ENCODE data around the gene TMEM273.

TMEM273 gene

DNA sequence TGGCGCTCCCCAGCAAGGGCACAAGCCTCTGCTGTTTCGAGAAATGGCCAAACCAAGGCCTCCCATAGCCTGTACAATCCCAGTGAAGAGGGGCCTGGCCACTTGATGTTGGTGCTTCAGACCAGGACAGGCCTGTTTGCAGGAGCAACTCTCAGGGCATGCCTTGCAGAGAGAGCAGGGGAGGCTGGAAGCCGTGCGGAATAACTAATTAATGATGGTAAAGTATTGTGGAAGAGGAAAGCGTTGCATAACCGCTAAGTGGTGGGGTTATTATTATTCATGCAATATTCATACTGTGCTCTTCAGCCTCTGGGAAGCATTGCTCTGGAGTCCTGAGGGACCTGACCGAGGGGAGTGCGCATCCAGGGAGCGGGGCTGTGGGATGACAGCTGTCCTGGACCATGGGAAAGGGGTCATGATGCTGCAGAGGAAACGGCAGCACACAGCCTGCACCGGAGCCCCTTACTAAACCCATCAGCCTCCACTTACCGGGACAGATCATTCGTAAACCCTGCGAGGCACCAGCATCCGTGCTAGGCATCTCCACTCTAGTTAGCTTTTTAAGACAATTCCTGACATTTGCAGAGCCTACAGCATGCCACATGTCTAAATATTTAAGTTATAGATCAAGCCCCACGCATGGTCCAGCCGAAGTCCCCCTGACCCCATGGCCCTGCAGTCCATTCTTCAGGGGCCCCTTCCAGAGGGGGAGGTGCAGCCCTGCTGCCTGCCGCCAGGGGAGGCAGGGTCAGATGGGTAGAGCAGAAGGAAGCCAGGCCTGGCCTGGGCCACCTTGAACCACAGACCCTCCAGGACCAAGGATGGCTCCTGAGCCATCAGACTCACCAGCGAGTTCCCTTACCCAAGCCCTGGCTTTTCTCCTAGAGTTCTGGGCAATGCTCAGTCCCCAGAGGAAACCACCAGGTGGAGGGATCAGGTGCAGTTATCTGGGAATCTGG is 11.6 kb downstream of the TMEM273 start:
- no peak for DNase-seq (ENCODE audit: low read depth in 2 of 2)

DNA sequence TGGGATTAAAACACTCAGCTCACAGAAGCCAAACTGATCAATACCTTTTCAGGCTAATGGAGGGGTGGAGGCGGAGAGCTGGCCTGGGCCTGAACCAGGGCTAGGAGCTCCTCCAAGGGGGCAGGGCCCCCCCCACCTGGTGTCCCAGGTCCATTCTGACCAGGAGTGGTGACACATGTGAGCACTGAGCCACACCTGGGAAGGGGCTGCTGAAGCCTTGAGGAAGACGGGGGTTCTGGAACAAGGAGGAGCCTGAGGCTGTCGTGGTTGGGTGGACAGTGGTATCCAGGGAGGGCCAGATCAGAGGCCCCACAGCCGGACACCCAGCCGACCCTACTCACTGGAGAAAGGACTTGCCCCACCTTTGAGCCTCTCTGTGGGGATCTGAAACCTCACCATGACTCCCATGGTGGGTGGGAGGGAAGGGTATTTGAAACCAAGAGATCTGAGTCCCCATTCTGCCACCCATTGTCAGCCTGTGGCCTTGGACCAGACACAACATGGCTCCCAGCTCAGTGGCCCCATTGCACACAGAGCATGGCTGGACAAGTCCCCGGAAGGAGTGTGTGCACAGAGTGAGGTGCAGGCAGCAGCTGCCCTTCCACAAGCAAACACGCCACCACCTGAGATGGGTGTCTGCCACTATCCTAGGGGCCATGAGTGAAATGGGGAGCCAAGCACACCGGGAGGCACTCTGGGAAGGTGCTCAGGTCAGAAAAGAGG is 12.4 kb downstream of the TMEM273 start:
- DNase-seq (ENCODE audit: low read depth in 2 of 2), result no peak

DNA sequence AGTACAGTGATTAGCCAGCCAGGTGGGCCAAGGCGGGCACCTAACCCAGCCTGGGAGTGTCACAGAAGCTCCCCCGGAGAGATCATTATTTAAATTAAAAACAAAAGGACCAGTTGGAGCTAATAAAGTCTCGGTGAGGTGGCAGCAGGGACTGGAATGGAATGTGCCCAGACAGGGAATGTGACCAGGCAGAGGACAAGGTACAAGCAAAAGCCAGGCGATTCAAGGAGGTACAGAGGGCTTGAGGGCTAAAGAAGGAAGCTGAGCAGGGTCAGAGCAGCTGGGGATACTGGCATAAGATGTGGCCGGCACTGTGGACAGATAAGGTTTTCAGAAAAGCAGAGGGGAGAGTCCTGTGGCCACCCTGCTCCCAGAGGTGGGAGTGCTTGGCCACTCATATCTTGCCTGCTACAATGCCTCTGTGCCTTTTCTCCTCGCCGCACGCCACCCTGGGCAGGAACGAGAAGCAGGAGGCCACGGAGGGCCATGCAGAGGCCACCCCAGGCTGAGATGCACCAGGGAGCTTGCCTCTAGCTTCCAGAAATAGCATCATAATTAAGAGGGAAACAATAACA is 13.2 kb downstream of the TMEM273 start:
- DNase-seq (ENCODE audit: low read depth in 2 of 2), result no peak

DNA sequence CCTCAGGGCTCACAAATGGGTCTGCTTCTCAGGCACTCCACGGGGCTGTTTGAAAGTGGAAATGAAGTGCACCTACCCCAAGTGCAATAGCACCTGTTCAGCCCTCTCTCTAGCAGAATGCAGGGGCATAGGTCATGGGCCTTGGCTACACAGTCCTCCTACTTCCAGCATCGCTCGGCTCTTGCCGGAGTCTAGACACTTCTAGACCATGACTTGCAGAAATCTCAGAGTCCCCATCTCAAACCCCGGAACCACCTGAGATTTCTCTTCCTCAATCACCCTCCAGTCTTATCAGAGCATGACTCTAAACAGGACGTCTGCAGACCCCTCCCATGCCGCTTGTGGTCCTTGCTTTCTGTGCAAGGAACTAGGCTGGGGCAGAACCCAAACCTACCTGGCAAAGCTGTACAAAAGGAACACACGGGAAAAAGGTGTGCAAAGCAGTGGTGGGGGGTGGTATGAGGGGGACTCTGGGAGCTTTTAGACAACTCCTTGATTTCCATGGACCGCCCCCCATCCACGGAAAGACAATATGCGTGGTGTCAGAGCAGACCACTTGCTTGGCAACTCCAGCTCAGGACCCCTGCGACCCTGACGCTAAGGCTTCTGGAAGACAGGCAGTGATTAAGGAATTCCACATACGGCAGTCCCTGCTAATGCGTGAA is 13.8 kb downstream of the TMEM273 start:
- no peak for DNase-seq (ENCODE audit: low read depth in 2 of 2)

DNA sequence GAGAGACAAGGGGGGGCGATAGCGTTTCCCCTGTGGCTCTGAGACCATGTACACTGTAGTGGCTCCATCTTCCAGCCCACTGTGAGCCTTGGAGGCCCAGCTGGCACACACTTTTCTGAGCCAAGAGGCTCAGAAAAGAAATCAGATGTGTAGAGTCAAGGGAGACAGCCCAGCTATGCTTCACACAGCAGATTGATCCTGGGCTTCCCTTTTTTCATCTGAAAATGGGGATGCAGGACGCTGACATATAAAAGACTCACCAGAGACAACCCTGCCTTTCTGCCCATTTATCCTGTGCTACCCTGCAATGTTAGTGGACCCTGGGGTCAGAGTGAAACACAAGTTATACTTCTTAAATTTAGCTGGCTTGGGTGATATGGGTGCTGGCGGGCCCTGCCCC is 14.3 kb downstream of the TMEM273 start:
- DNase-seq (ENCODE audit: low read depth in 2 of 2), result no peak

DNA sequence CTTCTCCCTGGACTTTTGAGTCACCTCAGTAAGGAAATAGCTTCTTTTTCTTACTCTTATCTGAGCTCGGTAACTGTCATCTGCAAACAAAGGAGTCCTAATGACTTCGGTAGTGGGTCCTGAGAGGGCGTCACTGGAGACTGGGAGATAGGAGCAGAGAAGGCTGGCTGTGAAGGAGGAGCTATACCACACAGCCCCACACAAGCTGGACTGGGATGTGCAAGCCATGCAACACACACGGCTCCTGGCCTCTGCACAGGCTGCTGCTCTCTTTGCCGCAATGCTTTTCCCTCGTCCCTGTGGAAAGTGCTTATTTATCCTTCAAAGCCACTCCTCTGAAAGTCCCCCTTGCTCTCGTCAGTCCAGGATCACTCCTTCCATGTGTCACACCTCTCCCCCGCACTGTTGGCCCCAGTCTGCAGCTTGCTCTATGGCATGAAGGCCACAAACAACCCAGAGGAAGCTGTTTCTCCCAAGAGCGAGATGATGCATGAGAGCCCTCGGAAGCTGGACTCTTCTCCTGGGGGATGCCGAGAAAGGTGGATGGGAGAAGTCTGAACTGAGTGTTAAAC is 14.9 kb downstream of the TMEM273 start:
- DNase-seq (ENCODE audit: low read depth in 2 of 2), result no peak

DNA sequence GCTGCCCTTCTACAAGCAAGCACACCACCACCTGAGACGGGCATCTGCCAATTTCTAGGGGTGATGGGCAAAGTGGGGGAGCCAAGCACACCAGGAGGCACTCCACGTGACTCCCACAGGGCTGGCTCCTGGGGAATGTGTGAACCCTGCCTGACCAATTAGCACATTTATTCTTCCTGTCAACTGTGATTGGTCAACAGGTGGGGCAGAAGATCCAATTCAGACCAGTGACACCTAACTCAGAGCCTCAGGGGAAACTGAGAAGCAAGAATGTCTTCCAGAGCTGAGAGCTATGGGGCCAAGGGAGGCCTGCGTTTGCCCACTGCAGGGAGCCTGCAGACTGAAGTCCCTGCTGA is 15.4 kb downstream of the TMEM273 start:
- DNase-seq (ENCODE audit: low read depth in 2 of 2), result no peak

DNA sequence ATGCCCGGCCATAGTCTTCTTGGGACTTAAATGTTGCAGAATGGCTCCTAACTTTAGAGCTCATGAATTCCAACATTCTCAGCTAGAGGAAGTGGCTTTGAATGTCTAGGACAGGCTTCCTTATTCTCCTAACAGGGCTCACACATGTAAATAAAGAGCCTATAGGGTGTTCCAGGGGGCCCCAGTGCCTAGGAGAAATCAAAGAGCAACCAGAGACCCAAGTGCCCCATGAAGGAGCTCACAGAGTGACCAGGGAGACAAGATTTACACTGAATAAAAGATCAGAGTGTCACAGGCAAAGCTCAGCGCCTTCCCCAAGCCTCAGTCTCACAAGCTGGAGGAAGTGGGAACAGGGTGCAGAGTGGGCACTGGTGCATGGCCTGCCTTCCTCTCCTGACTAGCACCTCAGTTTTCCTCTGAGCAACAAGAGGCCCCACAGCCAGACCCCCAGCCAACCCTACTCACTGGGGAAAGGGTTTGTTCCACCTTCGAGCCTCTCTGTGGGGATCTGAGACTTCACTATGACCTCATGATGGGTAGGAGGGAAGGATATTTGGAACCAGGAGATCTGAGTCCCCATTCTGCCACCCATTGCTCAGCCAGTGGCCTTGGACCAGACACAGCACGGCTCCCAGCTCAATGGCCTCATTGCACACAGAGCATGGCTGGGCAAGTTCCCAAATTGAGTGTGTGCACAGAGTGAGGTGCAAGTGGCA is 16.0 kb downstream of the TMEM273 start:
- no peak for DNase-seq (ENCODE audit: low read depth in 2 of 2)

DNA sequence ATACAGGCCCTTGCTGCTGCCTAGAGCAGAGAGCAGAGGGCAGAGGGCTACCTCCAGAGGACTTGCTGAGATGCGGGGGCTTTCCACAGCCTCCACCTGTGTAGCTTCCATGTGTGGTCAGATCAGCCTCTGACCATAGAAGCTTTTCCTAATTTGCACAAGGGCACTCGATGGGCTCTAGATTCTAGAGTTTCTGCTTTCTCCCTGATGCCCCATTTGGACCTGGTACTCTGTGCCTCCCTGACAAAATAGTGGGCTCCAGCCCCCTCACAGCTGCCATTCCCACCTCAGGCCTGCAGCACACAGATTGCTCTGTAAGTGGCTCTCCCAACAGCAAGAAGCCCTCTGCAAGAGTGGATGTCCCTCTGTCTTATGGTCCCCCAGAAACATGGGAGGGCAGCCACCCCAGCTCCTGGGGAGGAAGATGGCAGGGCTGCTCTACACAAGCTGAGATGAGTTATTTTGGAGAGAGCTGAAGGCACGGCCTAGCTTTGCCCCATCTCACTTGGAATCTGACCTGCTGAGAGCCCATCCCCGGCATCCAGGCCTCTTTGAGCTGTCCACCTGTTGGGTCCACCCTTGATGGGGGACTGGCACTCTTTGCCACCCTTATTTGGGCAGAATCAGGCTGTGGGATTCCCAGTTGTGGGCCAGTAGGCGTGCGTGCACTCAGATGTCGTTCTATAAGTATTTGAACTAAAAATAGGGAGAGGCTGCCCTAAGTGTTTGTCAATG is 16.7 kb downstream of the TMEM273 start:
- no peak for DNase-seq (ENCODE audit: low read depth in 2 of 2)

DNA sequence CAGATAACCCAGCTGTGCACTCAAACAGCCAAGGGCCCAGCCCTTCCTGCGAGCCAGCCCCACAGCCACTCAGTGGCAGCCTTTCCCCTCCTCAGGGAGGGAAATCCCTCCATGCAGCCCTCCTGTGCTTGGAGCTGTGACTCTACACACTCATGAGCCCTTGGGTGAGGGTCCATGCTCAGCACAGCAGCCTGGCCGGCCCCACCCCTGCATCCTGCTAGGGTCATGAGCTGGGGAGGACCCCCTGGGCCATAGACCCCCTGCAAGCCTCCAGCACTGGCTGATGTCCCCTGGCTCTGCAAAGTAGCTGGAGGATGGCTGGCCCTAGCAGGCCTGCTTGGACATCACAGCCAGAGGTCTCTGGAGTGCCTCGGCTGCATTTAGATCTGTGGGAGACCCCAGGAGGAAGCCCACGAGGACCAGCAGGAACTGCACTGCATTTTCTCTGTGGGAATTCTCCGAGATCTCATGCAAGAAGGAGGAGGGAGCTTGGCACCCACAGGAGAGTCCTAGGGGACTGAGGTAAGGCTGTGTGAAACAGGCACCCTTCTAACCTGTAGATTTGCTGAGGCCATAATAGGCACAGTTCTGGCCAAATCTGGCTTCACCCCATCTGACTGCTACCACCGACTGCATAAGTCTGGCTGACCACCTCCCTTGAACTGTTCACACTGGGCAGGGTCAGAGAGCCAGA is 17.4 kb downstream of the TMEM273 start:
- no peak for DNase-seq (ENCODE audit: low read depth in 2 of 2)

DNA sequence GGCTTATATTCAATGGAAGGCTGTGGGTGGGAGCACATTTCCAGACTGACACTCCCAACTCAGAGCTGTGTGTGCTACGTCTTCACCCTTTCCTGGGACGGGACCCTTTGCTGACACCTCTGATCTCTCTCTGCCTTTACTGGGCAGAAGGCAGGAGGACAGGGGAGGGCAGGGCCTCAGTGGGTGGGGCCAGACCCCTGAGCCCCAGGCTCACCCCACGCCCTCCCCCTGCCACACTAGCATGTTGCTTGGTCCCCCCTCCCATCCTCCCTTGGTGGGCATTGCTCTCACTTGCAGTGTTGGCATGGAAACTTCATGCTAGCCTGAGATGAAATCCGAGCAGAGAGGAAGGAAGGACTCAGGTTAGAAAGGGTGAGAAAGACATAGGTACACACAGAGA is 18.4 kb downstream of the TMEM273 start:
- no peak for DNase-seq (ENCODE audit: low read depth in 2 of 2)

DNA sequence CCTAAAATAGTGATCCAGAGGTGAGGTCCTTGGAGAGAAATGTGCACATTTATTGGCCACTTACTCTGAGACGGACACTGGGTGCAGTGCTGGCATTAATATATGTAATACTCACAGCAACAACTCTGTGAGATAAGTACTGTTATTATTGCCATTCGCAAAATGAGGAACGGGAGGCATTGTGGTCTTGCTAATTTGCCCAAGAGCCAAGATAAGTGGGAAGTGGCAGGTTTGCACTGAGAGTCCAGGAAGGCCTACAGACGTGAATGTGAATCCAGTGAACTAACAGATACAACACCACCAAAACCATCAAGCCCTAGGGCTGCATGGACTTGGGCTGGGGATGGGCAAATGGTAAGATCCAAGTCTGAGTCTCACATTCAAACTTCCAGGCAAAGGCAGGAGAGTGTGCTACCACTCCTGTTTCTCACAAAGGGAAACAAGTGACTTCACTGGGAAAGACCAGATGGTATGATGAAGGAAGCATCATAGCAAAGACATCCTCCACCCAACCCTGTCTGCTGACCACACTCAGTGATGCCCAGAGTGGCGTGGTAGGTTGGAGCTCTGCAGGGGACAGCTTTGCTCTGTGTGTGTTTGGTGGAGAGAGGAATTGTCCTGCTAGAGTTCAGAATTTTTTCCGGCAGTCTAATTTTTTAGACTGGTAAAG is 19.2 kb downstream of the TMEM273 start:
- no peak for DNase-seq (ENCODE audit: low read depth in 2 of 2)

DNA sequence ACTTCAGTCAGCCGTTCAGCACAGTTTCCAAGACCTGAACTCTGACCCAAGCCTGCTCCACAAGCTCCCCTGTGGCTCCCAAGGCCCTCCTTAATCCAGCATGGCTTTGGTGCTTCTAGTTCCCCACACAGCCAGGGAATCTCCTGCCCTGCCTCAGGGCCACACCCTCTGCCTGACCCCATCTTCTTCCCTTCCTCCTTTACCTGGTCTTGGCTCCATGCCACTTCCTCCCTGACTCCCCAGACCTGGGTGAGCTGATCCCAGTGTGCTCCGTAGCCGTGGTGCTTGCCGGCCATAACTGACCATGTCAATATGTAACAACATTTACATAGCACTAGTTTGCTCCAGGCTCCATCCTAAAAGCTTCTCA is 20.0 kb downstream of the TMEM273 start:
- no peak for DNase-seq (ENCODE audit: low read depth in 2 of 2)

DNA sequence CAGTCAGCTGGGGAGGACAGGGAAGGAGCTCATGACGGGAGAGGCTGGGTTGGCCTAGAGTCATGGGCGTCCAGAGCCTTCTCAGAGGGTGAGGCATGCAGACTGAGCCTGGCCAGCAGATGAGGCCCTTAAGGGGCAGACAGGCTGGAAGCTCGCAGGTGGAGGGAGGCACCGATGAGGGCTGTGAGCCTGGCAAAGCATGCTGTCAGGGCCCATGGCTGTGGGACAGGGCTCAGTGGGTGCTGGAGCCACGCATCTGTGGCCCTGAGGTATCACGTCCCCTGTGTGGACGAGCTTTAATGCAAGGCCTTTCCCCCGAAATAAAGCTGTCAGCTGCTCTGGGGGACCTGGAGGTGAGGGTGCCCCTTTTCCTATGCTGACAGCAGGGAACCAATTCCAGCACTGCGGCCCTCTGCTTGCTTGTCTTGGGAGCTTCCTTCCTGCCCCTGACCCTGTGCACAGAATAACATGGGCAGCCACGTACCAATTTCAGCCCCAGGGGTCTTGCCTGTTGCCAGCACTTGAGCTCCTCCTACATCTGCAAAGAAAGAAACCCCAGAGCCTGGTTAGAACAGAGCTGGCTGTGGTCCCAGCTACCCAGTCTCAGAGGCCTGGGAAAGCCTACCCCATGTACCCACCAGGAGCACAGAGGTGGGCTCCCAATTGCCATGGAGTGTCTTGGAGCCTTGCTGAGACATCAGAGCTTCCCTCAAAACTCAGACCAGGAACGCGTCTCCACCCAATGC is 20.6 kb downstream of the TMEM273 start:
- no peak for DNase-seq (ENCODE audit: low read depth in 2 of 2)

DNA sequence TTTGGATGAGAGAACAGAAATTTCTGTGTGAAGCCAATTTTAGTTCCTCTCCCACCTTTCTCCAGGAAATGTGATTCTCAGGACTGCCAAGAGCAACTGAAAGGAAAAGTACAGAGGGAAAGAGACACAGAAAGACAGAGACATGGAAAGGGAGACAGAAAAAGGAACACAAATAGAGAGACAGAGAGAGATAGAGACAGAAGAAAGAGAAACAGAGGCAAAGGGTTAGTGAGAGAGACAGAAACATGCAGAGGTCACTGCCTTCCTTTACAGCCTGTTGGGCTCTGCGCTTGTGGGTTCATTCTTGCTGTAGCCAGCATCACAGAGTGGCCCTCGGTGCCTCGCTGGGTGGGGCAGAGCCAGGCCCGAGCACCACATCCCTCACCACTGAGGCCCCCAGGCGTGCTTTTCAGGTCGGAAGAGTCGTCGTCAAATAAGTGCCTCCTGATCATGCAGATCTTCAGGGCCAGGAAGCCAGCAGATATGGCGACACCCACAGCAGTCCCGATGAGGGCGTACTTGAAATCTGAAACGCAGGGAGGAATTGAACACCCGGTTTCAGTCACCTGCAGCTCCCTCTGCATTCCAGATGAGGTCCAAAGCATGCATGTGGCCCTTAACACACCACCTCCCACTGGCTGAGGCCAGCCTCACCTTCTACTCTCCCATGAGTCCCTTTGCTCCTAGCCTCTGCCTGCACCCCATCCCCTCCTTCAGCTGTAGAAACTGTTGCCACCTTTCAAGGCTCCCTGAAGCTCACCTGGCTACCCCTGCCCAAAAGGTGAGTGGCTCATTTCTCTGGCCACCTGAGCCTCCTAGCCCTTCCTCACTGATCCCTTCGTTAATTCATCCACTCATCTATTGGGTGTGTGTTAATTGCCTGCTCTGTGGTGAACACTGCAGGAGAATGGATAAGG is 21.4 kb downstream of the TMEM273 start:
- DNase-seq (ENCODE audit: low read depth in 2 of 2), result no peak

DNA sequence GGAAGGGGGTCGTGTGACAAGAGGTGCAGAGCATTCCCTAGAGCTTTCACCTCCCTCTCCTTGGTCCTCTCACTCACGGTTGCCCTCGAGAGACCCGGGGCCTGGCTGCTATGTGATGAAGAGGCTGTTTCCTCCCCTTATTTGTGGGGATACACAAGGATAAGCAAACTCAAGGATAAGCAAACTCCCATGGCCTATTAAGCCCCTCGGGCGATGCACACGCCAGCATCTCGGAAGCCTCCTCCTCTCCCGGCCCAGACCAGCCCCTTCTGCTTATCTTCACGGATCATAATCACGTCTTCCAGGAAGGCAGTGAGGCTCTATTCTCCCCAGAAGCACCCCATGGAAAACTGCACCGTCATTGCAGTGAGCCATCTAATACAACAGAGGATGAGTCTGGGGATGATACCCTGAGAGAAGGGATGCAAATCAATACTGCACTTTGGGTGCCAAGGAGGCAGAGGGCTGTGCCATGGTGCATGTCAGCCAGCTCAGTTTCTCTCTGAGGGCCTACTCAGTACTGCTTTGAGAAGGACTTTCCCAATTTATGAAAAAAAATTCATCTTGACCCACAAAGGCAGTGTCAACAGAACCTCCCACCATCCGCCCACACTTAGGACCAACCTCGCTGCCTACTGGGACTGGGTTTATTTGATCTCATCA is 22.2 kb downstream of the TMEM273 start:
- DNase-seq (ENCODE audit: low read depth in 2 of 2), result no peak

DNA sequence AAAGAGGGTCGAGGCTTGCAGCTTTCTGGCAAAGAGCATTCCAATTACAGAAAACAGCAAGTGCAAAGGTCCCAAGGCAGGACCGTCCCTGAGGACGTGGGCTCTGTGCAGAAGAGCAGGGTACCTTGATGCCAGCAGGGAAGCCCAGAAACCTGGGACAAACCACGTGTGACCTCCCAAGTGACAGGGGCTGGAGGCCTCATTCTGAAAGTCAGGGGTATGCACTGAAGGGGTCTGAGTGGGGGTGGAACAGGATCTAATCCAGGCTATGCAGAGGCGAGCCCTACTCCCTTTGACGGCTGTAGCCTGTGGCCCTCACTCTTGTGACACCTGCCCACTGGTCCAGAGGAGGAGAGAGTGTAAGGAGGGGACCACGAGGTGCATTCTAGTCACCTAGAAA is 22.9 kb downstream of the TMEM273 start:
- DNase-seq (ENCODE audit: low read depth in 2 of 2), result no peak

Data from stimulated activated CD8-positive, alpha-beta memory T cell treated with anti-CD3 and anti-CD28 coated beads, Interleukin-15, amount 100 ng/mL, for 4 hours (primary cell).